Small intestine (tissue), 7 donors: Measurements from ENCODE around the gene GRHL3. TPM values are rescaled to one million over a fixed set of nuclear protein-coding genes. Genes with fewer than 3 reads are reported as not detected.

Experiments used
- DNase-seq, 2 donors: peaks; one replicate each; pipeline versions ENCODE4 v3.0.0 to v3.0.0-alpha.2; 2013
- FAIRE-seq: peaks from 2 replicates; lab custom pipeline; 2012; peaks lifted over from hg19 to GRCh38; lab: Jason Lieb, UNC
- H3K27ac ChIP-seq, 3 donors: one replicate each; pipeline ENCODE4 v1.5.1; 2013; ENCODE audit warnings: low read length in 2 of 3, mild to moderate bottlenecking in 2 of 3, control low read depth in 1 of 3, inconsistent platforms in 1 of 3, low read depth in 1 of 3, moderate library complexity in 1 of 3
- H3K27me3 ChIP-seq, 3 donors: one replicate each; pipeline ENCODE4 v1.6.1; 2013; ENCODE audit warnings: low read length in 3 of 3, inconsistent platforms in 1 of 3; ENCODE audit not compliant: control insufficient read depth in 3 of 3, insufficient read depth in 3 of 3
- H3K36me3 ChIP-seq, 3 donors: one replicate each; pipeline ENCODE4 v1.6.1; 2013; ENCODE audit warnings: low read length in 3 of 3, inconsistent platforms in 1 of 3, low read depth in 1 of 3, mild to moderate bottlenecking in 1 of 3, moderate library complexity in 1 of 3; ENCODE audit not compliant: control insufficient read depth in 3 of 3, insufficient read depth in 2 of 3
- H3K4me1 ChIP-seq, 3 donors: one replicate each; pipeline ENCODE4 v1.6.1; 2013; ENCODE audit warnings: low read length in 2 of 3, inconsistent platforms in 1 of 3, low read depth in 1 of 3, mild to moderate bottlenecking in 1 of 3, moderate library complexity in 1 of 3; ENCODE audit not compliant: control insufficient read depth in 3 of 3, insufficient read depth in 2 of 3
- H3K4me3 ChIP-seq, 3 donors: one replicate each; pipeline ENCODE4 v1.5.1; 2013; ENCODE audit warnings: low read length in 3 of 3, control low read depth in 1 of 3, inconsistent platforms in 1 of 3, low read depth in 1 of 3, mild to moderate bottlenecking in 1 of 3, moderate library complexity in 1 of 3
- H3K9me3 ChIP-seq, 2 donors: one replicate each; pipeline ENCODE4 v1.6.1; 2013; ENCODE audit warnings: low read depth in 1 of 2, low read length in 1 of 2; ENCODE audit not compliant: control insufficient read depth in 2 of 2, insufficient read depth in 1 of 2
- WGBS, 3 donors: extraction: QIAGEN DNeasy Blood & Tissue Kit; methylation state at CpG; one replicate each; pipeline ENCODE4 v1.1.7; 2013; 5-methylcytosine and 5-hydroxymethylcytosine counted together
- polyA plus RNA-seq, 4 donors: library from polyadenylated mRNA; stranded (reverse) in 3 of 4; unstranded in 1 of 4; fragments of 200-250 nt in 3 of 4; fragments of 120-200 nt in 1 of 4; gene quantifications; one replicate each; pipeline versions ENCODE4 v1.2.1 to v1.2.3, GENCODE V29; 2013
- donor health status: healthy with polysubstance abuse.
- donor health status: control.
- donor health status: control.
- donor health status: Bipolar disorder and iron deficiency.
- donor health status: healthy.

GRHL3 gene
- polyA plus RNA-seq, 4 donors: 0.28 to 0.67 (median 0.31) TPM; not detected in 1

GRCh38 chr1:24288479-24288878, 30.7 kb upstream of the GRHL3 start:
- peaks cover 0 to 5% (median 0%) of the 10 kb centered on the region in 3 donors for H3K4me1 ChIP-seq
- H3K27me3 ChIP-seq: no peaks in the 10 kb centered on the region
- DNase-seq (no peak), FAIRE-seq (no peak)
- no peaks in the 10 kb centered on the region for H3K9me3 ChIP-seq
- H3K27ac ChIP-seq: no peak overlapping the region
- WGBS, 3 donors: 96 to 100% (median 100%) methylated on average over 1 of the region's 1 CpG
- H3K36me3 ChIP-seq: no peaks in the 10 kb centered on the region
- H3K4me3 ChIP-seq: no peak overlapping the region

DNA sequence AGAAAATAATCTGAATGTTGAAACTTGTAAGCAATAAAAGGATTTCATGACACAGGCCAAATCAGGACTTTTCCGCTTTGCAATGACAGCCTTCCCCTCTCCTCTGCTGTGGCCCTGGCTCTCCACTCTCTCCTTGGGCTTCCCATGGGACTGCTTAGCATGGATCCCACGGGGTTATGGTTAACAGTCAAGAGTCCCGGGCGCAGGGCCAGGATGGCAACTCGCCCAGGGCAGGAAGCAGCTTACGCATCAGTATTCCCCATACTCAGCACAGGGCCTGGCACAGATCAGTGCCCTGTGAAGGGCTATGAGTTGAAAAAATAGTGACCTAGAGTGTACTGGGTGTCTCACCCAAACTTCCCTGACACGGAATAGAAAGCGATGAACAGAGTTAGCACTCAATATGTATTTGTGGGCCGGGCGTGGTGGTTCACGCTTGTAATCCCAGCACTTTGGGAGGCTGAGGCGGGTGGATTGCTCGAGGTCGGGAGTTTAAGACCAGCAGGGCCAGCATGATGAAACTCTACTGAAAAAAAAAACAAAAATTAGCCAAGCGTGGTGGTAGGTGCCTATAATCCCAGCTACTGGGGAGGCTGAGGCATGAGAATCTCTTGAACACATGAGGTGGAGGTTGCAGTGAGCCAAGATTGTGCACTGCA, 29.1 kb upstream of the GRHL3 start:
- Histone ChIP-seq H3K9me3 (no peaks in the 10 kb centered on the region), H3K27me3 (no peaks in the 10 kb centered on the region), H3K4me3 (no peak overlapping the region), H3K4me1 (peaks cover 0 to 8% (median 7%) of the 10 kb centered on the region in 3 donors), H3K36me3 (no peaks in the 10 kb centered on the region), H3K27ac (no peak overlapping the region)
- 49 to 53% (median 51%) methylated on average over 15 of the region's 15 CpGs for WGBS, 3 donors
- peak in 1 of 2 donors; percentile 84 for DNase-seq
- no peak for FAIRE-seq

DNA sequence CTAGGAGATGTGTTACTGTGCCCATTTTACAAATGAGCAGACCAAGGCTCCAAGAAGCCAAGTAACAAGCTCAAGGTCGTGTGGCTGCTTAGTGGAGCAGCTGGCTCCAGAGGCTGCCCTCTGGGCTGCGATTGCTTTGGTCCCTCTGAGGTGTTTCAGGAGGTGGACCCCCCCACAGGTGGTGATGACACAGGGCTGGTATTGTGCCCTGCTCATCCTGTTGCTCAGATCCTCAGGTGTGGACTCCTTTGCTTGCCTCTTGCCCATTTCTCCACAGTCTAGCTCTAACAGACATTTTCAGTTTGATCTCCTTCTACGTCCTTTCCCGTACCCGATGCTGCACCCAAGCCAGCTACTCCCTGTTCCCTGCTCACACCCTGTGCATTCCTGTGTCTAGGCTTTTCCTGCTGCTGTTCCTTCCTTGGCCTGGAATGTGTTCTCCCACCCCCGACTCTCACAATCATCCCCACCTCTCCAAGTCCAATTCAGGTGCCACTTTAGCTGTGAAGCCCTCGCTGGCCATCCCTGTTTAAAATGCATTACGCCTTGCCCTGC, 28.1 kb upstream of the GRHL3 start:
- H3K27ac ChIP-seq: no peak overlapping the region
- H3K27me3 ChIP-seq: no peaks in the 10 kb centered on the region
- peaks cover 2 to 14% (median 12%) of the 10 kb centered on the region in 3 donors for H3K4me1 ChIP-seq
- 81 to 86% (median 82%) methylated on average over 8 of the region's 8 CpGs for WGBS, 3 donors
- no peak for DNase-seq
- no peaks in the 10 kb centered on the region for H3K9me3 ChIP-seq
- no peak for FAIRE-seq
- H3K4me3 ChIP-seq: no peak overlapping the region
- no peaks in the 10 kb centered on the region for H3K36me3 ChIP-seq

- no peaks in the 10 kb centered on the region for H3K27me3 ChIP-seq
- no peaks in the 10 kb centered on the region for H3K36me3 ChIP-seq
- 82 to 85% (median 83%) methylated on average over 4 of the region's 4 CpGs for WGBS, 3 donors
- no peak overlapping the region for H3K4me3 ChIP-seq
- no peaks in the 10 kb centered on the region for H3K9me3 ChIP-seq
- no peak for DNase-seq
- no peak for FAIRE-seq
- H3K27ac ChIP-seq: no peak overlapping the region
- peaks cover 2 to 14% (median 12%) of the 10 kb centered on the region in 3 donors for H3K4me1 ChIP-seq
Measured at GRCh38 chr1:24292103-24292502, 27.1 kb upstream of the GRHL3 start.

DNA sequence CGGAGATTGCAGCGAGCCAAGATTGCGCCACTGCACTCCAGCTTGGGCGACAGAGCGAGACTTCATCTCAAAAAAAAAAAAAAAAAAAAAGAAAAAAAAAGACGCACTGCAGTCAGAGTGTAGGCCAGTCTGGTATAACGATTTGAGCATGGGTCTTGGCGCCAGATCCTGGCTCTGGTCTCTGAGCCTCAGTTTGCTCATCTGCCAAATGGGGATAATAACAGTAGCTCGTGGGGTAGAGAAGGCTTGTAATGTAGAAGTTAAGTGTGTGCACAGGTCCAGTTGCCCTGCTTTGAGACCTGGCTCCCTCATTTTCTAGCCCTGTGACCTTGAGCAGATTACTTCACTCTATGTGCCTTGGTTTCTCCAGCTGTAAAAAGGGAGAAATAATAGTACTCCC, 26.3 kb upstream of the GRHL3 start:
- H3K36me3 ChIP-seq: no peaks in the 10 kb centered on the region
- DNase-seq (no peak), FAIRE-seq (no peak)
- H3K27me3 ChIP-seq: no peaks in the 10 kb centered on the region
- H3K4me3 ChIP-seq: no peak overlapping the region
- WGBS, 3 donors: 85 to 90% (median 89%) methylated on average over 7 to 9 of the region's 9 CpGs
- peaks cover 2 to 14% (median 12%) of the 10 kb centered on the region in 3 donors for H3K4me1 ChIP-seq
- no peaks in the 10 kb centered on the region for H3K9me3 ChIP-seq
- no peak overlapping the region for H3K27ac ChIP-seq

- DNase-seq: no peak
Measured at GRCh38 chr1:24293392-24294227, 25.5 kb upstream of the GRHL3 start.

GRCh38 chr1:24294228-24294672, 24.9 kb upstream of the GRHL3 start:
- Histone ChIP-seq H3K9me3 (no peaks in the 10 kb centered on the region), H3K4me1 (peaks cover 2 to 14% (median 12%) of the 10 kb centered on the region in 3 donors), H3K27ac (peak overlapping the region in 2 of 3 donors; percentile 57 to 77), H3K27me3 (no peaks in the 10 kb centered on the region), H3K4me3 (no peak overlapping the region), H3K36me3 (no peaks in the 10 kb centered on the region)
- DNase-seq (no peak), FAIRE-seq (no peak)
- 75 to 83% (median 82%) methylated on average over 9 of the region's 9 CpGs for WGBS, 3 donors

More at GRCh38 chr1:24293392-24294227, 25.5 kb upstream of the GRHL3 start:
- no peaks in the 10 kb centered on the region for H3K36me3 ChIP-seq
- no peak for FAIRE-seq
- H3K27ac ChIP-seq: peak overlapping the region in 1 of 3 donors; percentile 14
- H3K9me3 ChIP-seq: no peaks in the 10 kb centered on the region
- peaks cover 2 to 14% (median 12%) of the 10 kb centered on the region in 3 donors for H3K4me1 ChIP-seq
- no peaks in the 10 kb centered on the region for H3K27me3 ChIP-seq
- no peak overlapping the region for H3K4me3 ChIP-seq
- 90 to 93% (median 91%) methylated on average over 16 of the region's 16 CpGs for WGBS, 3 donors

- Histone ChIP-seq H3K36me3 (no peaks in the 10 kb centered on the region), H3K4me3 (no peak overlapping the region), H3K27ac (peak overlapping the region in 2 of 3 donors; percentile 57 to 77), H3K4me1 (peaks cover 2 to 14% (median 11%) of the 10 kb centered on the region in 3 donors), H3K27me3 (no peaks in the 10 kb centered on the region), H3K9me3 (no peaks in the 10 kb centered on the region)
- peak; percentile 81 to 93 for DNase-seq
- FAIRE-seq: no peak
- whole genome bisulfite sequencing, 3 donors: 25 to 37% (median 35%) methylated on average over 9 of the region's 9 CpGs
Measured at GRCh38 chr1:24294716-24295371, 24.3 kb upstream of the GRHL3 start.
